Keratinocyte (primary cell): ENCODE results near the gene DNAJB4. TPM values are rescaled to one million over a fixed set of nuclear protein-coding genes. Genes with fewer than 3 reads are reported as not detected.

Experiments
- DNase-seq: peaks from one replicate; pipeline ENCODE4 v3.0.0-alpha.2; 2011; ENCODE audit warnings: low read depth, missing footprints, low spot score
- FAIRE-seq: peaks from 2 replicates; lab custom pipeline; 2011; peaks lifted over from hg19 to GRCh38; lab: Jason Lieb, UNC
- H2AFZ ChIP-seq: 2 replicates; pipeline ENCODE4 v1.6.0; 2012; ENCODE audit warnings: low read length, control low read depth, inconsistent platforms; ENCODE audit not compliant: control insufficient read depth
- H3K27ac ChIP-seq: 2 replicates; pipeline ENCODE4 v1.5.1; 2011; ENCODE audit warnings: low read length; ENCODE audit not compliant: control insufficient read depth, insufficient read depth
- H3K27me3 ChIP-seq: 3 replicates; pipeline ENCODE4 v1.6.0; 2011; ENCODE audit warnings: low read length; ENCODE audit not compliant: control insufficient read depth, insufficient read depth; ENCODE audit errors: extremely low read depth
- H3K36me3 ChIP-seq, 2 experiments: 2 replicates in 1 of 2; 3 replicates in 1 of 2; pipeline ENCODE4 v1.5.1; 2011; ENCODE audit warnings: low read length in 2 of 2, mild to moderate bottlenecking in 1 of 2; ENCODE audit not compliant: control insufficient read depth in 2 of 2, insufficient read depth in 2 of 2; ENCODE audit errors: extremely low read depth in 1 of 2
- H3K4me1 ChIP-seq: 3 replicates; pipeline ENCODE4 v1.5.1; 2011; ENCODE audit warnings: low read length; ENCODE audit not compliant: control insufficient read depth, insufficient read depth; ENCODE audit errors: extremely low read depth
- H3K4me2 ChIP-seq: 3 replicates; pipeline ENCODE4 v1.6.0; 2011; ENCODE audit warnings: low read depth, low read length; ENCODE audit not compliant: control insufficient read depth, insufficient read depth; ENCODE audit errors: extremely low read depth
- H3K4me3 ChIP-seq, 3 experiments: fragments of 200-600 bp in 1 of 3; sonication (generic) in 1 of 3; 2 replicates in 2 of 3; 3 replicates in 1 of 3; pipeline ENCODE4 v1.5.1; 2011 to 2016; ENCODE audit warnings: low read length in 3 of 3, mild to moderate bottlenecking in 3 of 3, control low read depth in 2 of 3, inconsistent platforms in 1 of 3, low read depth in 1 of 3, mixed read lengths in 1 of 3, mixed run types in 1 of 3, moderate library complexity in 1 of 3; ENCODE audit not compliant: control insufficient read depth in 2 of 3, insufficient read depth in 2 of 3; ENCODE audit errors: extremely low read depth in 1 of 3
- H3K79me2 ChIP-seq: 2 replicates; pipeline ENCODE4 v1.6.0; 2012; ENCODE audit warnings: low read length; ENCODE audit not compliant: control insufficient read depth, insufficient read depth
- H3K9ac ChIP-seq: 3 replicates; pipeline ENCODE4 v1.6.0; 2011; ENCODE audit warnings: low read length; ENCODE audit not compliant: control insufficient read depth, insufficient read depth; ENCODE audit errors: extremely low read depth
- H3K9me1 ChIP-seq: 3 replicates; pipeline ENCODE4 v1.6.0; 2011; ENCODE audit warnings: low read length; ENCODE audit not compliant: control insufficient read depth, insufficient read depth; ENCODE audit errors: extremely low read depth
- H3K9me3 ChIP-seq: 2 replicates; pipeline ENCODE4 v1.5.1; 2012; ENCODE audit warnings: low read depth, low read length; ENCODE audit not compliant: control insufficient read depth
- H4K20me1 ChIP-seq: 3 replicates; pipeline ENCODE4 v1.6.0; 2011; ENCODE audit warnings: low read length; ENCODE audit not compliant: control insufficient read depth, insufficient read depth; ENCODE audit errors: extremely low read depth
- CTCF ChIP-seq, 3 experiments: IDR thresholded peaks in 1 of 3; conservative IDR thresholded peaks in 1 of 3; optimal IDR thresholded peaks in 1 of 3; 2 replicates in 2 of 3; 3 replicates in 1 of 3; pipeline versions ENCODE3 to v1.5.1; 2011; ENCODE audit warnings: low read length in 3 of 3, mild to moderate bottlenecking in 3 of 3, moderate library complexity in 2 of 3, control low read depth in 1 of 3, inconsistent platforms in 1 of 3; ENCODE audit not compliant: insufficient read depth in 2 of 3; ENCODE audit errors: extremely low read depth in 1 of 3
- EZH2 ChIP-seq: IDR thresholded peaks from one replicate; pipeline ENCODE4 v1.6.1; 2012; ENCODE audit warnings: inconsistent platforms, mild to moderate bottlenecking, low read length, moderate library complexity
- dilution Hi-C: fragments of 300-500 bp; cut with MboI; formaldehyde crosslinking; loops from one replicate; pipeline ENCODE4 v1.7.0; 2020; ENCODE audit warnings: low sequenced_read_pairs; ENCODE audit not compliant: extremely low pct_ligation_motif_present
- polyA plus RNA-seq, 5 experiments: library from polyadenylated mRNA; depleted of rRNA in 3 of 5; stranded (reverse) in 3 of 5; stranded (forward) in 1 of 5; unstranded in 1 of 5; fragments of >200 nt; gene quantifications; 1 replicate in 1 of 5; 2 replicates in 3 of 5; 3 replicates in 1 of 5; pipeline versions ENCODE4 v1.2.1 to v1.2.3, GENCODE V29; 2011 to 2012; ENCODE audit warnings: missing spikeins in 2 of 5, low read depth in 1 of 5, low replicate concordance in 1 of 5

Gene DNAJB4
- polyA plus RNA-seq, 1 donor (not counting 4 experiments of a cell fraction or from before 2014, with no cell fraction given), result 30.9 TPM

GRCh38 chr1:77983997-77984355, 20.8 kb upstream of the DNAJB4 start:
- no peak overlapping the region for H3K4me2 ChIP-seq
- no peak overlapping the region for H2AFZ ChIP-seq
- H3K27ac ChIP-seq, result no peak overlapping the region
- no peaks in the 10 kb centered on the region for H3K9me3 ChIP-seq
- peaks cover 0 to 2% of the 10 kb centered on the region in 2 experiments for H3K36me3 ChIP-seq
- dilution Hi-C loops, result no loop called here
- no peak for DNase-seq
- H3K27me3 ChIP-seq, result no peaks in the 10 kb centered on the region
- H3K9me1 ChIP-seq, result no peaks in the 10 kb centered on the region
- TF ChIP-seq EZH2, result no peak
- no peak for TF ChIP-seq CTCF (optimal IDR thresholded peaks at IDR 0.05 in 1 of 3, IDR thresholded peaks at IDR 0.05 in 1 of 3, conservative IDR thresholded peaks at IDR 0.05 in 1 of 3; ENCODE audit: extremely low read depth in 1 of 3, insufficient read depth in 2 of 3, low read length in 3 of 3)
- FAIRE-seq, result no peak
- peaks cover 51% of the 10 kb centered on the region for H3K79me2 ChIP-seq
- H3K4me3 ChIP-seq, result no peak overlapping the region
- no peaks in the 10 kb centered on the region for H4K20me1 ChIP-seq
- peaks cover 8% of the 10 kb centered on the region for H3K4me1 ChIP-seq
- no peak overlapping the region for H3K9ac ChIP-seq

GRCh38 chr1:77984629-77985028, 20.1 kb upstream of the DNAJB4 start:
- FAIRE-seq (no peak), DNase-seq (no peak)
- H3K79me2 ChIP-seq, result peaks cover 55% of the 10 kb centered on the region
- no peak overlapping the region for H3K27ac ChIP-seq
- H3K9me1 ChIP-seq, result no peaks in the 10 kb centered on the region
- H3K9ac ChIP-seq, result no peak overlapping the region
- no peaks in the 10 kb centered on the region for H4K20me1 ChIP-seq
- H2AFZ ChIP-seq, result no peak overlapping the region
- H3K4me1 ChIP-seq, result peaks cover 8% of the 10 kb centered on the region
- dilution Hi-C loops, result no loop called here
- no peaks in the 10 kb centered on the region for H3K27me3 ChIP-seq
- no peaks in the 10 kb centered on the region for H3K9me3 ChIP-seq
- H3K36me3 ChIP-seq, result peaks cover 0 to 2% of the 10 kb centered on the region in 2 experiments
- no peak overlapping the region for H3K4me3 ChIP-seq
- TF ChIP-seq CTCF (optimal IDR thresholded peaks at IDR 0.05 in 1 of 3, IDR thresholded peaks at IDR 0.05 in 1 of 3, conservative IDR thresholded peaks at IDR 0.05 in 1 of 3; ENCODE audit: extremely low read depth in 1 of 3, insufficient read depth in 2 of 3, low read length in 3 of 3) (no peak), EZH2 (no peak)
- H3K4me2 ChIP-seq, result no peak overlapping the region
